Suprapubic skin (tissue), 4 donors: ENCODE results near the gene PARD6B.

ENCODE experiments used
- CTCF ChIP-seq, 2 donors: fragments of 200-600 bp in 1 of 2; fragments of 450-650 bp in 1 of 2; sonication (generic) in 1 of 2; IDR thresholded peaks; one replicate each; pipeline ENCODE4 v1.5.1; 2016 to 2019; ENCODE audit warnings: antibody characterized with exemption in 2 of 2, mild to moderate bottlenecking in 1 of 2, moderate library complexity in 1 of 2
- EP300 ChIP-seq: sonication (generic); formaldehyde crosslinking; IDR thresholded peaks from one replicate; pipeline ENCODE4 v1.6.1; 2017; ENCODE audit warnings: antibody characterized with exemption
- POLR2A ChIP-seq, 2 donors: fragments of 450-650 bp; IDR thresholded peaks; one replicate each; pipeline ENCODE4 v1.6.1; 2017; ENCODE audit warnings: antibody characterized with exemption in 2 of 2, mild to moderate bottlenecking in 2 of 2, moderate library complexity in 2 of 2
- POLR2AphosphoS5 ChIP-seq, 3 donors: sonication (generic); formaldehyde crosslinking; IDR thresholded peaks; one replicate each; pipeline ENCODE4 v1.6.1; 2017; ENCODE audit warnings: antibody characterized with exemption in 3 of 3

- peak; percentile 15 to 89 for TF ChIP-seq CTCF (IDR thresholded peaks at IDR 0.05)
- no peak for TF ChIP-seq POLR2A (IDR thresholded peaks at IDR 0.05)
- peak in 1 of 3 donors; percentile 64 for TF ChIP-seq POLR2AphosphoS5 (IDR thresholded peaks at IDR 0.05)
- TF ChIP-seq EP300, result no peak
Measured at GRCh38 chr20:50790651-50791277, 59.4 kb downstream of the PARD6B start.
